Measurements from ENCODE around the gene PIK3CB.
A peak's percentile ranks its signal among the peaks of the same experiment; 100 is the strongest.
"Not testable (repeated sequence)": the region's sequence is repeated elsewhere in the genome, so short reads cannot be mapped to it uniquely, and the experiment has no call there.

Gene PIK3CB

GRCh38 chr3:138862531-138862923 lies 27.8 kb upstream of the PIK3CB start:
- H3K4me3 Mint-ChIP-seq: no peak overlapping the region
- H3K4me1 Mint-ChIP-seq (ENCODE audit: low read depth in 2 of 2): no peaks in the 10 kb centered on the region
- no peaks in the 10 kb centered on the region for H3K27me3 Mint-ChIP-seq
- peak overlapping the region in 1 of 2 donors; percentile 4 for H3K27ac Mint-ChIP-seq
- DNase-seq (no peak), ATAC-seq (replicated peaks) (no peak)
- H3K36me3 Mint-ChIP-seq (ENCODE audit: insufficient read depth): no peaks in the 10 kb centered on the region
- H3K9me3 Mint-ChIP-seq: no peaks in the 10 kb centered on the region

GRCh38 chr3:138861798-138862197 lies 27.1 kb upstream of the PIK3CB start:
- Mint-ChIP-seq H3K27ac (no peak overlapping the region), H3K4me1 (ENCODE audit: low read depth in 2 of 2) (no peaks in the 10 kb centered on the region), H3K9me3 (no peaks in the 10 kb centered on the region), H3K36me3 (ENCODE audit: insufficient read depth) (no peaks in the 10 kb centered on the region), H3K4me3 (no peak overlapping the region), H3K27me3 (no peaks in the 10 kb centered on the region)
- DNase-seq (no peak), ATAC-seq (replicated peaks) (no peak)

DNA sequence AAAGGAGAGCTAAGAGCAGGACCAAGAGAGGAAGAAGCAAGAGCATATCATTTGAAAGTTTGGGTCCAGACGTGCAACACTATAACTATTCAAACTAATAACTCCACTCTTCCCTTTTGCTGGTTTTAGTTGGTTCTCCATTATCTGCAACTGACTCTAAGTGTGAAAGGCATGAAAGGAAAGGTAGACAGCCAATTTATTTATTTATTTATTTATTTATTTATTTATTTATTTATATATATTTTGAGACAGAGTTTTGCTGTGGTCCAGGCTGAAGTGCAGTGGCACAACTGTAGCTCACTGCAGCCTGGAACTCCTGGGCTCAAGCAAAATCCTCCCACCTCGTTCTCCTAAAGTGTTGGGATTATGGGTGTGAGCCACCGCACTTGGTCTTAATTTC lies 22.1 kb upstream of the PIK3CB start:
- DNase-seq: no peak
- H3K4me1 Mint-ChIP-seq (ENCODE audit: low read depth in 2 of 2): no peaks in the 10 kb centered on the region

DNA sequence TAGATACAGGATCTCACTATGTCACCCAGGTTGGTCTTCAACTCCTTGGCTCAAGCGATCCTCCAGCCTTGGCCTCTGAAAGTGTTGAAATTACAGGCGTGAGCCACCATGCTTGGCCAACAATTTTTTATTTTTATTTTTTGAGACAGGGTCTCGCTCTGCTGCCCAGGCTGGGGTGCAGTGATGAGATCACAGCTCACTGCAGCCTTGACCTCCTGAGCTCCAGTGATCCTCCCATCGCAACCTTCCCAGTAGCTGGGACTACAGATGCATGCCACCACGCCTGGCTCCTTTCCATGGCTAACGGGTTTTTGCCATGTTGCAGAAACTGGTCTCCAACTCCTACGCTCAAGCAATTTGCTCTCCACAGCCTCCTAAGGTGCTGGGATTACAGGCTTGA lies 20.2 kb upstream of the PIK3CB start:
- no peak for DNase-seq
- no peak overlapping the region for H3K4me3 Mint-ChIP-seq
- H3K4me1 Mint-ChIP-seq (ENCODE audit: low read depth in 2 of 2): no peaks in the 10 kb centered on the region
- no peaks in the 10 kb centered on the region for H3K27me3 Mint-ChIP-seq
- H3K27ac Mint-ChIP-seq: no peak overlapping the region
- ATAC-seq (replicated peaks): no peak
- H3K36me3 Mint-ChIP-seq (ENCODE audit: insufficient read depth): no peaks in the 10 kb centered on the region
- no peaks in the 10 kb centered on the region for H3K9me3 Mint-ChIP-seq

More for the DNA sequence above, 22.1 kb upstream of the PIK3CB start:
- Mint-ChIP-seq H3K36me3 (ENCODE audit: insufficient read depth) (no peaks in the 10 kb centered on the region), H3K27ac (no peak overlapping the region), H3K27me3 (no peaks in the 10 kb centered on the region), H3K9me3 (no peaks in the 10 kb centered on the region), H3K4me3 (no peak overlapping the region)
- ATAC-seq (replicated peaks): no peak

- no peaks in the 10 kb centered on the region for H3K36me3 Mint-ChIP-seq (ENCODE audit: insufficient read depth)
- no peak for ATAC-seq (replicated peaks)
- H3K9me3 Mint-ChIP-seq: no peaks in the 10 kb centered on the region
- no peak overlapping the region for H3K27ac Mint-ChIP-seq
- DNase-seq: no peak
- H3K4me1 Mint-ChIP-seq (ENCODE audit: low read depth in 2 of 2): no peaks in the 10 kb centered on the region
- H3K4me3 Mint-ChIP-seq: no peak overlapping the region
- H3K27me3 Mint-ChIP-seq: no peaks in the 10 kb centered on the region
These were observed 19.5 kb upstream of the PIK3CB start for GRCh38 chr3:138854204-138854603.

- no peak for DNase-seq
- no peak overlapping the region for H3K4me3 Mint-ChIP-seq
These were observed 15.4 kb upstream of the PIK3CB start for GRCh38 chr3:138850151-138850550.

GRCh38 chr3:138849222-138849940 lies 14.7 kb upstream of the PIK3CB start:
- Mint-ChIP-seq H3K27me3 (no peaks in the 10 kb centered on the region), H3K27ac (no peak overlapping the region), H3K36me3 (ENCODE audit: insufficient read depth) (peaks cover 3% of the 10 kb centered on the region), H3K4me1 (ENCODE audit: low read depth in 2 of 2) (no peaks in the 10 kb centered on the region), H3K4me3 (no peak overlapping the region), H3K9me3 (no peaks in the 10 kb centered on the region)
- no peak for DNase-seq
- ATAC-seq (replicated peaks): no peak

More at GRCh38 chr3:138850151-138850550, 15.4 kb upstream of the PIK3CB start:
- Mint-ChIP-seq H3K9me3 (no peaks in the 10 kb centered on the region), H3K4me1 (ENCODE audit: low read depth in 2 of 2) (no peaks in the 10 kb centered on the region), H3K27me3 (no peaks in the 10 kb centered on the region), H3K36me3 (ENCODE audit: insufficient read depth) (peaks cover 3% of the 10 kb centered on the region), H3K27ac (no peak overlapping the region)
- no peak for ATAC-seq (replicated peaks)

DNA sequence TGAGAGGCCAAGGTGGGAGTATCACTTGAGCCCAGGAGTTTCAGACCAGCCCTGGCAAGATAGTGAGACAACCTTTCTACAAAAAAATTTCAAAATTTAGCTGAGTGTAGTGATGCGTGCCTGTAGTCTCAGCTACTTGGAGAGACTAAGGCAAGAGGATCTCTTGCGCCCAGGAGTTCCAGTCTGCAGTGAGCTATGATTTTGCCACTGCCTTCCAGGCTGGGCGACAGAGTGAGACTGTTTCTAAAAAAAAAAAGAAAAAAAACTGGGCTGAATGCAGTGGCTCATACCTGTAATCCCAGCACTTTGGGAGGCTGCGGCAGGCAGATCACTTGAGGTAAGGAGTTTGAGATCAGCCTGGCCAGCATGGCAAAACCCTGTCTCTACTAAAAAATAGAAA lies 14.0 kb upstream of the PIK3CB start:
- no peaks in the 10 kb centered on the region for H3K27me3 Mint-ChIP-seq
- H3K36me3 Mint-ChIP-seq (ENCODE audit: insufficient read depth): peaks cover 3% of the 10 kb centered on the region
- no peaks in the 10 kb centered on the region for H3K9me3 Mint-ChIP-seq
- H3K4me1 Mint-ChIP-seq (ENCODE audit: low read depth in 2 of 2): no peaks in the 10 kb centered on the region
- DNase-seq: no peak
- ATAC-seq (replicated peaks): no peak
- no peak overlapping the region for H3K4me3 Mint-ChIP-seq
- H3K27ac Mint-ChIP-seq: no peak overlapping the region

GRCh38 chr3:138846824-138847223 lies 12.1 kb upstream of the PIK3CB start:
- H3K27me3 Mint-ChIP-seq; H3K36me3 Mint-ChIP-seq (ENCODE audit: insufficient read depth); H3K9me3 Mint-ChIP-seq; H3K4me3 Mint-ChIP-seq; ATAC-seq (replicated peaks); H3K4me1 Mint-ChIP-seq (ENCODE audit: low read depth in 2 of 2); H3K27ac Mint-ChIP-seq; DNase-seq: not testable (repeated sequence)

DNA sequence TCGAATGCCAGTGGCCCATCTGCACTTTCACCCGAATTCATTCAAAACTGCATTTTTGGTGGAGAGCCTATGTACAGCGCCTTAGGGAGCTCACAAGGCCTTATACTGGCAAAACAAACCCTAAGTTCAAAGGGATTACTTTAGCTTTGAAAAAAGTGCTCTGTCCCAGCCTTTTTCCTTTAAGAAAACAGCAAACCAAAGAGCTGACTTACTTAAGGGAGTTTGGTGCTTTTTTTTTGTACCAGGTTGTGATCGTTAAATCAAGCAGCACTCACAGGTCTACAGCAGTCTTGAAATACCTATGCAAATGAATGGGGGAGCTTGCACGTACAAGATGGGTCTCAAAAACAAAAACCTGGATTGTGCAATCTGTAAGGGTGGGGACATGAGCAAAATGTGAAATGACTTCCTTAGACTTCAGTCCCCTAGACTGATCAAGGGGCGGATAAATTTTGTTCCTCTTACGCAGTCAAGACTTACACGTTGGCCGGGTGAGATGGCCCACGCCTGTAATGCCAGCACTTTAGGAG lies 11.6 kb upstream of the PIK3CB start:
- Mint-ChIP-seq H3K36me3 (ENCODE audit: insufficient read depth) (peaks cover 3% of the 10 kb centered on the region), H3K9me3 (no peaks in the 10 kb centered on the region), H3K4me3 (no peak overlapping the region), H3K4me1 (ENCODE audit: low read depth in 2 of 2) (no peaks in the 10 kb centered on the region), H3K27me3 (no peaks in the 10 kb centered on the region), H3K27ac (no peak overlapping the region)
- no peak for ATAC-seq (replicated peaks)
- no peak for DNase-seq

- Mint-ChIP-seq H3K4me3 (no peak overlapping the region), H3K36me3 (ENCODE audit: insufficient read depth) (peaks cover 3% of the 10 kb centered on the region), H3K27me3 (no peaks in the 10 kb centered on the region), H3K27ac (no peak overlapping the region), H3K4me1 (ENCODE audit: low read depth in 2 of 2) (no peaks in the 10 kb centered on the region), H3K9me3 (no peaks in the 10 kb centered on the region)
- DNase-seq: no peak
- no peak for ATAC-seq (replicated peaks)
These were observed 11.0 kb upstream of the PIK3CB start for GRCh38 chr3:138845771-138846173.

DNA sequence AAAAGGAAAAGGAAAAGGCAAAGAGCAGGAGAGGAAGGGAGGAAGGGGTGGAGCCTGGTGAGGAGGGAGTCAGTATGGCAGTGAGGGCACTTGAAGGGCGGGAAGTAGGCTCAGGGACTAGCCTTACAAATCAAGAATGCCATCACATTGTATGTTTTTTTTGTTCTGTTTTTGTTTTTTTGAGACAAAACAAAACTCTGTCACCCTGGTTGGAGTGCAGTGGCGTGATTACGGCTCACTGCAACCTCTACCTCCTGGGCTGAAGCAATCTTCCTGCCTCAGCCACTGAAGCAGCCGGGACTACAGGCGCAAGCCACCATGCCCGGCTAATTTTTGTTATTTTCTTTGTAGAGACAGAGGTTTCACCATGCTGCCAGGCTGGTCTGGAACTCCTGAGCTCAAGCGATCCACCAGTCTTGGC lies 10.5 kb upstream of the PIK3CB start:
- Mint-ChIP-seq H3K4me3 (no peak overlapping the region), H3K27me3 (no peaks in the 10 kb centered on the region), H3K27ac (no peak overlapping the region), H3K36me3 (ENCODE audit: insufficient read depth) (peaks cover 3% of the 10 kb centered on the region), H3K9me3 (no peaks in the 10 kb centered on the region), H3K4me1 (ENCODE audit: low read depth in 2 of 2) (no peaks in the 10 kb centered on the region)
- ATAC-seq (replicated peaks) (no peak), DNase-seq (no peak)

GRCh38 chr3:138842483-138843188 lies 7.9 kb upstream of the PIK3CB start:
- Mint-ChIP-seq H3K27ac (no peak overlapping the region), H3K9me3 (no peaks in the 10 kb centered on the region)
- no peak for ATAC-seq (replicated peaks)

DNA sequence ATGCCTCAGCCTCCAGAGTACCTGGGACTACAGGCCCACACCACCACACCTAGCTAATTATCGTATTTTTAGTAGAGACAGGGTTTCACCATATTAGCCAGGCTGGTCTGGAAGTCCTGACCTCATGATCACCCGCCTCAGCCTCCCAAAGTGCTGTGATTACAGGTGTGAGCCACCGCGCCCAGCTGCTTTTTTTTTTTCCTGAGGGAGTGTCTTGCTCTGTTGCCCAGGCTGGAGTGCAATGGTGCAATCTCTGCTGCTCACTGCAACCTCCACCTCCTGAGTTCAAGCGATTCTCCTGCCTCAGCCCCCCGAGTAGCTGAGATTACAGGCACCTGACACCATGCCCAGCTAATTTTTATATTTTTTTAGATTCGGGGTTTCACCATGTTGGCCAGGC lies 3.7 kb upstream of the PIK3CB start:
- H3K27ac Mint-ChIP-seq; DNase-seq; H3K9me3 Mint-ChIP-seq; H3K27me3 Mint-ChIP-seq; H3K4me3 Mint-ChIP-seq; ATAC-seq (replicated peaks): not testable (repeated sequence)
- peaks cover 11 to 12% of the 10 kb centered on the region in 2 donors for H3K4me1 Mint-ChIP-seq (ENCODE audit: low read depth in 2 of 2)
- H3K36me3 Mint-ChIP-seq (ENCODE audit: insufficient read depth): peaks cover 16% of the 10 kb centered on the region

More at GRCh38 chr3:138842483-138843188, 7.9 kb upstream of the PIK3CB start:
- Mint-ChIP-seq H3K36me3 (ENCODE audit: insufficient read depth) (no peaks in the 10 kb centered on the region), H3K27me3 (no peaks in the 10 kb centered on the region), H3K4me1 (ENCODE audit: low read depth in 2 of 2) (no peaks in the 10 kb centered on the region), H3K4me3 (no peak overlapping the region)
- no peak for DNase-seq

Data from effector memory CD8-positive, alpha-beta T cell (primary cell).